ENCODE data around the gene KLHDC4.
A peak's percentile ranks its signal among the peaks of the same experiment; 100 is the strongest.

DNA sequence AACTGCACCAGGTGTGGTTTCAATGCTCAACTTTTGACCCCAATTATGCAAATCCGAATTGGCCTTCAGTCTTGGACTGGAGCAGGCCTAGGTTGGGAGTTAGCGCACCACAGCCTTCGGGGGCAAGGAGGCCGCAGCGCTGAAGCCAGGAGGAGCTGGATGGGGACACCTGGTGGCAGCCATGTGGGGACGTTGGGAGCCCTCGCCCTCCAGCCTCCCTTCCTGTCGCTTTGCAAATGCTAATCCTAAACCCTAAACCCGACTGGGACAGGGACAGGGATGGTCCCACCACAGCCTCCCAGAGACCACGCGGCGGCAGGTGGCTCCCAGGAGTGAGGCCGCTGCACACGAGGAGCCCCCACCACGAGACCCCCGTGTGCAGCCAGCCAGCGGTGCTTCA is 58.7 kb downstream of the KLHDC4 start:
- no peak for TF ChIP-seq STAT1 (IDR thresholded peaks at IDR 0.05; ENCODE audit: unreplicated experiment)
- TF ChIP-seq EZH2 (IDR thresholded peaks at IDR 0.05; ENCODE audit: low read depth, unreplicated experiment), result no peak
- TF ChIP-seq CTCF (conservative IDR thresholded peaks at IDR 0.05; ENCODE audit: low read depth in 2 of 2), result peak; percentile 42 to 55
- no peak for TF ChIP-seq ZNF114 (CRISPR knock-in tag; IDR thresholded peaks at IDR 0.05)
- no peak for TF ChIP-seq ZNF331 (CRISPR knock-in tag; IDR thresholded peaks at IDR 0.05; ENCODE audit: low read depth)
- TF ChIP-seq EZH2phosphoT487 (IDR thresholded peaks at IDR 0.05; ENCODE audit: unreplicated experiment), result no peak
- TF ChIP-seq POLR2AphosphoS5 (IDR thresholded peaks at IDR 0.05; ENCODE audit: low read depth), result no peak
- no peak for TF ChIP-seq REST (IDR thresholded peaks at IDR 0.05; ENCODE audit: unreplicated experiment)
- TF ChIP-seq CREB1 (CRISPR knock-in tag; IDR thresholded peaks at IDR 0.05; ENCODE audit: low read depth), result no peak

All from GM23338 (cell line).